ENCODE data around the gene TSC22D2.

The TSC22D2 gene

DNA sequence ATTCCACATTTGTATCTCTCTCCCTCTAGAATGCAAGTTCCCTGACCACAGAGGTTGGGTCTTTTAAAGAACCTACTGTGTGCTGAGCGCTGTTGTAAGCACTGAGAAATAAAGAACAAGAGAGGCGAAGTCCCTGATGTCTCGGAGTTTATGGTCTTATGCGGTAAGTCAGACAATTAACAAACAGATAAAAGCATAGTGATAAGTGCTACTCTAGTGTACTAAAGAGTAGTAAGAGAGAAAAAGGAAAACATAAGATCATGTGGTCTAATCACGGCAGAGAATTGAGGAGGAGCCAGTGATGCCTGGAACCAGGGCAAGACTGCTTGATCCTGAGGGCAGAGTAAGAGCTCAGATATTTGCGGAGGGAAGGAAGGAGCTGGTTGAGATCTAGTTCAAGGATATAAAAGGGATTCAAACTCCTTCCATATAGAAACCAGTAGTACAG is 29.8 kb upstream of the TSC22D2 start:
- Histone ChIP-seq H3K4me3 (replicated peaks; ENCODE audit: low read depth, low read length) (no peak overlapping the region), H3K27me3 (replicated peaks; ENCODE audit: control insufficient read depth, insufficient read depth, low read length) (no peaks in the 10 kb centered on the region), H3K36me3 (ENCODE audit: control insufficient read depth, insufficient read depth, low read length) (no peaks in the 10 kb centered on the region)
- TF ChIP-seq CTCF (IDR thresholded peaks at IDR 0.05; ENCODE audit: insufficient read depth, low read length, poor library complexity, severe bottlenecking) = no peak
- DNase-seq (ENCODE audit: extremely low read depth, insufficient read length) = no peak

DNA sequence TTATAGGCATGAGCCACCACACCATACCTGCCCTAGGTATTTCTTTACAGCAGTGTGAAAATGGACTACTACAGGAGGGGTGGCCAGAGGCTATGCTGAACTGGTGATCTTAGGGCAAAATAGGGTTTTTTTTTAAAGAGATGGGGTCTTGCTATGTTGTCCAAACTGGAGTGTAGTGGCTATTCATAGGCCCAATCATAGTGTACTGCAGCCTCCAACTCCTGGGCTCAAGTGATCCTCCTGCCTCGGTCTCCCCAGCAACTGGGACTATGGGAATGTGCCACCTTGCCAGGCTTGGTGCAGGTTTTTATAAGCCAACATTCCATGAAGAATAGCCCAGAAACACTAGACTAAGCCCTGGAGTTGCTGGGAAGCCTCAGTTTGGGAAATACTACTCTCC is 28.6 kb upstream of the TSC22D2 start:
- TF ChIP-seq CTCF (IDR thresholded peaks at IDR 0.05; ENCODE audit: insufficient read depth, low read length, poor library complexity, severe bottlenecking) = no peak
- Histone ChIP-seq H3K4me3 (replicated peaks; ENCODE audit: low read depth, low read length) (no peak overlapping the region), H3K36me3 (ENCODE audit: control insufficient read depth, insufficient read depth, low read length) (no peaks in the 10 kb centered on the region), H3K27me3 (replicated peaks; ENCODE audit: control insufficient read depth, insufficient read depth, low read length) (no peaks in the 10 kb centered on the region)
- no peak for DNase-seq (ENCODE audit: extremely low read depth, insufficient read length)

DNA sequence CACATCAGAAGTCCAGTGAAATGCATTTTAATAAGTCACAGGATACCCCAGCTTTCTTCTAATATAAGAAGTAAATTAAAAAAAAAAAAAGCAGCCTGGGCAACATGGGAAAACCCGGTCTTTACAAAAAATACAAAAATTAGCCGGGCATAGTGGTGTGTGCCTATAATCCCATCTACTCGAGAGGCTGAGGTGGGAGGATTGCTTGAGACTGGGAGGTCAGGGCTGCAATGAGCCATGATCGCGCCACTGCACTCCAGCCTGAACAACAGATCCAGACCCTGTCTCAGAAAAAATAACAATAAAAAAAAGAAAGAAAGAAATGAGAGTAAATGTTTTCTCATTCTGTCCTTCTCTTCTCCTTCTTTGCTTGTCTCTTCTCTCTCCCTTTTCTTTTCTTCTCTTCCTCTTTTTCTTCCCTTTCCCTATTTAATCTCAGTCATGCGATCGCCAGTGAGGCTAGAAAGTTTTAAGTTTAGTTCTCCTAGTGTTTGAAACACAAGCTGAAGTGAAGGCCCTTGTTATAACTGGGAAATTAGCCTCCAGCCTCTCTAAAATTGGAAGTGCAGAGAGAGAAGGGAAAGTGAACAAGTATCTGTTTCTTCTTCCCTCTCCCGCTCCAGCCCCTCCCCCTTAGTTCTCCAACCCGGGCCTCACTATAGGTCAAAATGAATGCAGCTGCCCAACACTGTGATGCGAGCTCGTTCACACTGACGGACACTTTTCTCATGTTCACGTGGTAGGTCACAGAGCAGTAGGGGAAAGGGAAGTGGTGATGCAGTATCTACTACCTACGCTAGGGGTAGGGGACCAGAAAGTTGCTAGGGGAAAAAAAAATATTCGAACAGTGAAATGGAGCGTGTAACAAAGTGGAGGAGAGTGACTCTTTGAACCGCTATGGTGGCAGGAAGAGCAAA is 23.5 kb upstream of the TSC22D2 start:
- no peaks in the 10 kb centered on the region for H3K36me3 ChIP-seq (ENCODE audit: control insufficient read depth, insufficient read depth, low read length)
- peak; percentile 84 for DNase-seq (ENCODE audit: extremely low read depth, insufficient read length)
- no peaks in the 10 kb centered on the region for H3K27me3 ChIP-seq (replicated peaks; ENCODE audit: control insufficient read depth, insufficient read depth, low read length)
- peak; percentile 50 for TF ChIP-seq CTCF (IDR thresholded peaks at IDR 0.05; ENCODE audit: insufficient read depth, low read length, poor library complexity, severe bottlenecking)
- peak overlapping the region; percentile 39 for H3K4me3 ChIP-seq (replicated peaks; ENCODE audit: low read depth, low read length)

DNA sequence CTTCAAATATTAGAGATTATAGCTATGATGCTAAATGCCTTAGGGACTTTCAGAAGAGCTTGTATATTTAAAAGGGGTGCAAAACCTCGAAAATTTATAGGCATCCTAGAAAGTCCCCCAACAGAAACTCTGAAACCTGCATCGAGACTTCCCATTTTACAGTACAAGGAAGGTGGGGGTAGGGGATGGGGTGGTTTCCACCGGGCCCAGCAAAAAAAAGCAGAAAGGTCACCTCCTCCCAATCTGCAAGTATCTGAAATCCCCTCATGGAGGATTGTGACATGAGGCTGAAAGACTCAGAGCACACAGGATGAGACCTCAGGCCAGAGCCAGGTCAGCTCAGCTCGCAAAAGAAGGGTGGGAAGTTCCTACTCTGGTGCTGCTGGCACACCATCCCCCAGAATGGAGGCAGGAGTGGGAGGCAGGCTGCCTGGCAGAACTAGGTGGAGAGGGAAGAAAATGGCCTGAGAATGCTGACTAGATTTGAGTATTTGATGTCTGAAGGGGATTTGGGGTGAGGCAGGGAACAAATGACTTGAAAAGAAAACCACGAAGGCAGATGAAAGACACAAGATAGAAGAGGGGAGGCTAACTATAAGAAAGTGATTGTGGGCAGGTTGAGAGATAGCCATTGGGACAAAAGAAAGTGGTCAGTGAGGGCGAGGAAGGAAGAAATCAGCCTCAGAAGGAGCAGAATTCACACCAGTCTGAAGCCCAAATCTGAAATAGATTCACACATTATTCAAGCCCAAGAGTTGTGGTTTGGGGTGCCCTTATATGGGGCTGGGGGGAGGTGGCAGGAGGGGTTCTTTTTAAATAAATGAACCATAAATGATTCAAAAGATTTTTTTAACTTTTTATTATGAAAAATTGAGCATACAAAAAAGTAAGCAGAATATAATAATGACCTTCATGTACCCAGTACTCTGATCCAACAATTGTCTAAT is 22.5 kb upstream of the TSC22D2 start:
- Histone ChIP-seq H3K36me3 (ENCODE audit: control insufficient read depth, insufficient read depth, low read length) (no peaks in the 10 kb centered on the region), H3K4me3 (replicated peaks; ENCODE audit: low read depth, low read length) (0 out of 2 replicates have a peak overlapping the region, but pooled peaks have one; percentile 5), H3K27me3 (replicated peaks; ENCODE audit: control insufficient read depth, insufficient read depth, low read length) (no peaks in the 10 kb centered on the region)
- peak; percentile 78 for DNase-seq (ENCODE audit: extremely low read depth, insufficient read length)
- no peak for TF ChIP-seq CTCF (IDR thresholded peaks at IDR 0.05; ENCODE audit: insufficient read depth, low read length, poor library complexity, severe bottlenecking)

DNA sequence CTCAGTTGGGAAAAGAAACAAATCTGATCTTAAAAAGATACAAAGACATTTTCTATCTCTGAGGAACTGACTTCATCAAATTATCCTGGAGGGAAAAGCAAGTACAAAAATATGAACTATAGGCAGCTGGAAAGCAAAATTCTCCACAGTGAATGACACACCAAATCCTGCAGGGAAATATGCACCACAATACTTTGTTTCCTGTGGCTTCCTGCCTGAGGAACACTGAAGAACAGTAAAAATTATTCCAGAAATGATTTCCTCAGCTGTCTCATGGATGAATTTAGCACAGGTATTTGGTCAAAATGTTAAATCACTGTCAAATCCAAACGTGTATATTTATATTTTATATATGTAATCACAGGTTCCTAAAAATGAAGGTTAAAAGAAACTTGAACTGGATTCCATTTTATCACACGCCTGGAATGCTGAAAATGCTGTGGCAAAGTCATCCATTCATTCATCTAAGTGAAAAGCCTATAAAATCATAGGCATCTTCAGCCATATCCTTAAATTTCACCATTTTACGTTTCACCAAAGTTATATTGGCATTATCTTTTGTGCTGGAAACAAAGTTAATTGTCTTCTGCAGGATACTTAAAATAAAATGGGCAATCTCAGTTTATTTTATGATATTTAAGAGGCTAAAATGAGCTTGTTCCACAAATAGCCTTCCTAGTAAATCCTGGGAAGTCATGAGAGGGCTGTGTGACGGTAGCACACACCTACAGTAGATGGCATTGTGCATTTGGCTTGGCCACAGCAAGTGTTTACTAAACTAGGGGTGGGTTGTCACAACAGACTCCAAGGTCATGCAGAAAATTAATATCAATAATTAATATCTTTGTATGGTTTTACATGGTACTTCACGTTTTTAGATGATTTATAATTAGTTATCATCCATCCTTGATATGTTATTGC is 19.3 kb upstream of the TSC22D2 start:
- Histone ChIP-seq H3K36me3 (ENCODE audit: control insufficient read depth, insufficient read depth, low read length) (no peaks in the 10 kb centered on the region), H3K27me3 (replicated peaks; ENCODE audit: control insufficient read depth, insufficient read depth, low read length) (no peaks in the 10 kb centered on the region), H3K4me3 (replicated peaks; ENCODE audit: low read depth, low read length) (no peak overlapping the region)
- no peak for DNase-seq (ENCODE audit: extremely low read depth, insufficient read length)
- no peak for TF ChIP-seq CTCF (IDR thresholded peaks at IDR 0.05; ENCODE audit: insufficient read depth, low read length, poor library complexity, severe bottlenecking)
